ENCODE results near the gene R3HCC1L. TPM values are rescaled to one million over a fixed set of nuclear protein-coding genes. Genes with fewer than 3 reads are reported as not detected.

Gene R3HCC1L
- total RNA-seq, 6 donors from 2014 or later: 13.2 to 24.1 (median 16.3) TPM

DNA sequence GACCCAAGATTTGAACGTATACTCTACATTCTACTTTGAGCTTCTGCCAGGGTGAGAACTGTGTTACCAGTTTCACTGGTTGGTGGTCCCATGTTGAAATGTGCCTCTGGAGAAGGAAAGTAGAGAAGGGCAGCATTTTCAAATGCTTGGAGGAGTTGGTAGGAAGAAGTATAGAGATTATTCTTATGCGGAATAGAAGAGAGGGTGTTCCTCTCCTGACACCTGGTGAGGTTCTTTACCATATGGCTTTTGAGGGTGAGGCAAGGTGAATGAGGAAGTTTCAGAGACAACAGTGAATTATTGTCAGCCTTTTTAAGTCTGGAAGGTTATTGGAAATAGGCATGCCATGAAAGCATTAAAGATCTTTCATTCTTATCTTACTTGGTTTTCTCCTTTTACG lies 34.3 kb downstream of the R3HCC1L start:
- no peak for TF ChIP-seq POLR2AphosphoS5 (IDR thresholded peaks at IDR 0.05)
- TF ChIP-seq EP300 (IDR thresholded peaks at IDR 0.05): no peak
- TF ChIP-seq, protein P1, sequence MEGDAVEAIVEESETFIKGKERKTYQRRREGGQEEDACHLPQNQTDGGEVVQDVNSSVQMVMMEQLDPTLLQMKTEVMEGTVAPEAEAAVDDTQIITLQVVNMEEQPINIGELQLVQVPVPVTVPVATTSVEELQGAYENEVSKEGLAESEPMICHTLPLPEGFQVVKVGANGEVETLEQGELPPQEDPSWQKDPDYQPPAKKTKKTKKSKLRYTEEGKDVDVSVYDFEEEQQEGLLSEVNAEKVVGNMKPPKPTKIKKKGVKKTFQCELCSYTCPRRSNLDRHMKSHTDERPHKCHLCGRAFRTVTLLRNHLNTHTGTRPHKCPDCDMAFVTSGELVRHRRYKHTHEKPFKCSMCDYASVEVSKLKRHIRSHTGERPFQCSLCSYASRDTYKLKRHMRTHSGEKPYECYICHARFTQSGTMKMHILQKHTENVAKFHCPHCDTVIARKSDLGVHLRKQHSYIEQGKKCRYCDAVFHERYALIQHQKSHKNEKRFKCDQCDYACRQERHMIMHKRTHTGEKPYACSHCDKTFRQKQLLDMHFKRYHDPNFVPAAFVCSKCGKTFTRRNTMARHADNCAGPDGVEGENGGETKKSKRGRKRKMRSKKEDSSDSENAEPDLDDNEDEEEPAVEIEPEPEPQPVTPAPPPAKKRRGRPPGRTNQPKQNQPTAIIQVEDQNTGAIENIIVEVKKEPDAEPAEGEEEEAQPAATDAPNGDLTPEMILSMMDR (IDR thresholded peaks at IDR 0.05): no peak
- TF ChIP-seq POLR2A (IDR thresholded peaks at IDR 0.05): no peak
- ATAC-seq (ENCODE audit: low FRiP score in 2 of 2): no peak
- no peak for DNase-seq
- no peaks in the 10 kb centered on the region for H3K9me3 ChIP-seq
- peaks cover 0 to 3% (median 0%) of the 10 kb centered on the region in 4 donors for H3K4me1 ChIP-seq
- no peaks in the 10 kb centered on the region for H3K27me3 ChIP-seq
- H3K4me3 ChIP-seq: no peak overlapping the region
- 91 to 94% methylated on average over 3 of the region's 3 CpGs for WGBS, 2 donors
- peaks cover 0 to 34% (median 14%) of the 10 kb centered on the region in 4 donors for H3K36me3 ChIP-seq
- no peak overlapping the region for H3K27ac ChIP-seq

DNA sequence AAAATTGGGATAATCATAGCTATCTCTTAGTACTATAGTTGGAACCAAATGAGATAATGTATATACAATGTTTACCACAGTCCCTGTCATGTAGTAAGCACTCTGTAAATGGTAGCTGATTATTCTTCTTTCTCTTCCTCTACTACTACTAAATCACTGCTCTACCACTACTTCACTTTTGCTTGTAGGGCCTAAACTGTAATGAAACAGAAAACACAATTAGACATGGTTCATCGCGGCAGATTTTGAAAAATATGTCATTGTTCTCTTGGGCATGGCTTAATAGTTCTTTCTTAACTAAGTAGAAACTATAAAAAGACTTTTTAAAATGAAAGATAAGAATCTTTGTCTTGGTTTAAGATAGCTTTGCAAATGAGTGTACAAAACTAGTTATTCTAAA lies 34.9 kb downstream of the R3HCC1L start:
- no peak for DNase-seq
- Histone ChIP-seq H3K9me3 (no peaks in the 10 kb centered on the region), H3K27ac (no peak overlapping the region), H3K36me3 (peaks cover 0 to 28% (median 13%) of the 10 kb centered on the region in 4 donors), H3K27me3 (no peaks in the 10 kb centered on the region), H3K4me1 (peaks cover 0 to 3% (median 0%) of the 10 kb centered on the region in 4 donors), H3K4me3 (no peak overlapping the region)
- no peak for ATAC-seq (ENCODE audit: low FRiP score in 2 of 2)
- TF ChIP-seq, protein P1 (IDR thresholded peaks at IDR 0.05): no peak
- no peak for TF ChIP-seq EP300 (IDR thresholded peaks at IDR 0.05)
- TF ChIP-seq POLR2AphosphoS5 (IDR thresholded peaks at IDR 0.05): no peak
- no peak for TF ChIP-seq POLR2A (IDR thresholded peaks at IDR 0.05)
- 85 to 94% methylated on average over 2 of the region's 2 CpGs for WGBS, 2 donors

DNA sequence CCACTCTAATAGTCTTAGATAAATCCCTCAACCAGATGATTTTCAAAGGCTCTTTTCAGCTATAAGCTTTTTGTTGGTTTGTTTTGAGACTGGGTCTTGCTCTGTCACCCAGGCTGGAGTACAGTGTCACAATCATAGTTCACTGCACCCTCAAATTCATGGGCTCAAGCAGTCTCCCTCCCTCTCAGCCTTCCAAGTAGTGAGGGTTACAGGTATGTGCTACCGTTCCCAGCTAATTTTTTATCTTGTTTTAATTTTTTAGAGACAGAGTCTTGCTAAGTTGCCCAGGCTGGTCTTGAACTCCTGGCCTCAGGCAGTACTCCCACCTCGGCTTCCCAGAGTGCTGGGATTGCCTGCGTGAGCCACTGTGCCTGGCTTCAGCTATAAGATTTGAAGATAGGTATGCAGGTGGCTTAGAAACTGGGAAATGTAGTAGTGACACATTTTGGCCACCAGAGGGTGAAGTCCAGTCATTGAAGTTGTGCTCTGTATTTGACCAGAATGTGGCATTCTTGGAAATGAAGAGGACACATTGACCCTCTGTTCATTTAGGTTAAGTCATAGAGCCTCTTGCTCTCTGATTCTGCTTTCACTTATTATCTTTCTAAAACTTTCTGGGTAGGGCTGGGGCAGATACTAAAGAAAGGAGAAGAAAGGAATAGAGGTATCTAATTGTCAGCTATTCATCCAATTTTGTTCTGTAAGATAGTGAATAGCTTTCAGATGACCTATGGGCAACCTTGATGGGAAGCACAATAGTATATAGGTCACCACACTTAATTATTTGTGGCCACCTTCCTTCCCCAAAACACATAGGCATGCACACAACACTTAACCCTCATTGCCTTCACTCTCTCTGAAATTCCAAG lies 36.0 kb downstream of the R3HCC1L start:
- peak; percentile 69 to 72 for ATAC-seq (ENCODE audit: low FRiP score in 2 of 2)
- Histone ChIP-seq H3K4me1 (peaks cover 0 to 3% (median 0%) of the 10 kb centered on the region in 4 donors), H3K27me3 (no peaks in the 10 kb centered on the region), H3K27ac (no peak overlapping the region), H3K4me3 (no peak overlapping the region), H3K36me3 (peaks cover 0 to 19% (median 6%) of the 10 kb centered on the region in 4 donors), H3K9me3 (no peaks in the 10 kb centered on the region)
- TF ChIP-seq EP300 (IDR thresholded peaks at IDR 0.05) (no peak), POLR2AphosphoS5 (IDR thresholded peaks at IDR 0.05) (no peak), POLR2A (IDR thresholded peaks at IDR 0.05) (no peak)
- TF ChIP-seq, protein P1 (IDR thresholded peaks at IDR 0.05): peak; percentile 43 to 75 (median 72)
- 42 to 53% methylated on average over 3 of the region's 3 CpGs for WGBS, 2 donors
- peak in 1 of 2 donors; percentile 31 for DNase-seq

DNA sequence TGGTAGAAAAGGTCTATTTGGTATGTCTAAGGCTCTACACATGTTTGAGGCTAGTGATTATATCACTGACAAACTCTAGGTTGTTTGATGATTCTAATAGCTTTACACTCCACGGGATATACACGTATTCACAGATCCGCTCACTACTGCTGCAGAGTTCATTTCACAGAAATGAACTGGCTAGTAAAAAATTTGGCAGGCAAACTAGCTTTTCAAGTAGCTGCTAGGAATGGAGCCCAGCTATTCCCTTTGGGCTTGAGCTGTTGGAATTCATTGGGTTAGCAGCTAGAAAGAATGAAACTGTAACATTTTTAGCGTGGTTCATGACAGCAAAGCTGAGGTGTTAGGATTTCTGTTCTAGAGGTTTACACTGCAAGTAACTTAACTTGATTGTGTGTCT lies 37.6 kb downstream of the R3HCC1L start:
- H3K27ac ChIP-seq: no peak overlapping the region
- DNase-seq (no peak), ATAC-seq (ENCODE audit: low FRiP score in 2 of 2) (peak in 1 of 2 donors; percentile 80)
- TF ChIP-seq, protein P1 (IDR thresholded peaks at IDR 0.05): no peak
- TF ChIP-seq POLR2A (IDR thresholded peaks at IDR 0.05) (no peak), EP300 (IDR thresholded peaks at IDR 0.05) (no peak), POLR2AphosphoS5 (IDR thresholded peaks at IDR 0.05) (no peak)
- H3K9me3 ChIP-seq: no peaks in the 10 kb centered on the region
- WGBS, 2 donors: 60 to 83% methylated on average over 4 of the region's 4 CpGs
- H3K4me3 ChIP-seq: no peak overlapping the region
- H3K27me3 ChIP-seq: no peaks in the 10 kb centered on the region
- H3K36me3 ChIP-seq: peaks cover 0 to 6% (median 1%) of the 10 kb centered on the region in 4 donors
- H3K4me1 ChIP-seq: peaks cover 0 to 3% (median 0%) of the 10 kb centered on the region in 4 donors
